PC-3 (cell line): ENCODE data around the gene CPEB1.
"Not testable (repeated sequence)": the region's sequence is repeated elsewhere in the genome, so short reads cannot be mapped to it uniquely, and the experiment has no call there.

ENCODE experiments used
- EZH2 ChIP-seq: fragments of 300-600 bp; sonication (generic); IDR thresholded peaks from one replicate; pipeline ENCODE4 v1.6.1; 2017; ENCODE audit warnings: antibody characterized with exemption, mild to moderate bottlenecking, low read length; ENCODE audit not compliant: unreplicated experiment
- TF ChIP-seq, protein P1 (sequence below): fragments of 300-600 bp; sonication (generic); conservative IDR thresholded peaks from 2 replicates; pipeline ENCODE4 v1.5.1; 2017; ENCODE audit warnings: antibody characterized with exemption, low read depth, mild to moderate bottlenecking, low read length

DNA sequence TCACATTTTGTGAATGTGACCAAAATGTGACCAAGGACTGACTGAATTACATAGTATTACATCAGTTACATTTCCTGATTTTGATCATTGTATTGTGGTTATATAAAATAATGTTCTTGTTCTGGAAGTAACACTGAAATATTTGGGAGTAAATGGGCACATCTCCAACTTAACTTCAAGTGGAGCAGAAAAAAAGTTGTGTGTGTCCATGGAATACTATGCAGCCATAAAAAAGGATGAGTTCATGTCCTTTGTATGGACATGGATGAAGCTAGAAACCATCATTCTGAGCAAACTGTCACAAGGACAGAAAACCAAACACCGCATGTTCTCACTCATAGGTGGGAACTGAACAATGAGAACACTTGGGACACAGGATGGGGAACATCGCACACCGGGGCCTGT lies 112.7 kb downstream of the CPEB1 start:
- TF ChIP-seq, protein P1, sequence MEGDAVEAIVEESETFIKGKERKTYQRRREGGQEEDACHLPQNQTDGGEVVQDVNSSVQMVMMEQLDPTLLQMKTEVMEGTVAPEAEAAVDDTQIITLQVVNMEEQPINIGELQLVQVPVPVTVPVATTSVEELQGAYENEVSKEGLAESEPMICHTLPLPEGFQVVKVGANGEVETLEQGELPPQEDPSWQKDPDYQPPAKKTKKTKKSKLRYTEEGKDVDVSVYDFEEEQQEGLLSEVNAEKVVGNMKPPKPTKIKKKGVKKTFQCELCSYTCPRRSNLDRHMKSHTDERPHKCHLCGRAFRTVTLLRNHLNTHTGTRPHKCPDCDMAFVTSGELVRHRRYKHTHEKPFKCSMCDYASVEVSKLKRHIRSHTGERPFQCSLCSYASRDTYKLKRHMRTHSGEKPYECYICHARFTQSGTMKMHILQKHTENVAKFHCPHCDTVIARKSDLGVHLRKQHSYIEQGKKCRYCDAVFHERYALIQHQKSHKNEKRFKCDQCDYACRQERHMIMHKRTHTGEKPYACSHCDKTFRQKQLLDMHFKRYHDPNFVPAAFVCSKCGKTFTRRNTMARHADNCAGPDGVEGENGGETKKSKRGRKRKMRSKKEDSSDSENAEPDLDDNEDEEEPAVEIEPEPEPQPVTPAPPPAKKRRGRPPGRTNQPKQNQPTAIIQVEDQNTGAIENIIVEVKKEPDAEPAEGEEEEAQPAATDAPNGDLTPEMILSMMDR = not testable (repeated sequence)
- TF ChIP-seq EZH2 = not testable (repeated sequence)
